A549 (cell line): ENCODE measurements around the gene ACTN1. TPM values are rescaled to one million over a fixed set of nuclear protein-coding genes. Genes with fewer than 3 reads are reported as not detected.

Experiments
- ATAC-seq, 2 experiments: fragments of 200-7000 bp in 1 of 2; fragments of >200 bp in 1 of 2; cut with Nextera tagmentation in 1 of 2; cut with Tn5 transposase in 1 of 2; 3 replicates each; pipeline versions ENCODE4 v1.8.0 to v1.9.1; 2018 to 2020; ENCODE audit warnings: mild to moderate bottlenecking in 1 of 2, moderate library complexity in 1 of 2
- CTCF ChIA-PET: fragments of 300-600 bp; sonication (Branson Sonifier 250); formaldehyde crosslinking; extraction: SDS; loops from one replicate; lab custom pipeline; 2021; ENCODE audit warnings: antibody characterized with exemption, inconsistent platforms; lab: Yijun Ruan, JAX
- POLR2A ChIA-PET: fragments of 350-600 bp; formaldehyde crosslinking; extraction: SDS; loops from one replicate; lab custom pipeline; 2021; ENCODE audit warnings: antibody characterized with exemption, inconsistent platforms; lab: Yijun Ruan, JAX
- DNase-seq, 2 experiments: peaks; one replicate each; pipeline versions ENCODE4 v3.0.0 to v3.0.0-alpha.2; 2011 to 2016; ENCODE audit warnings: low read depth in 1 of 2, low spot score in 1 of 2
- FAIRE-seq: peaks from 2 replicates; lab custom pipeline; 2011; peaks lifted over from hg19 to GRCh38; lab: Jason Lieb, UNC
- H3K27ac ChIP-seq, 2 experiments: fragments of >200 bp; sonication (Bioruptor Twin); formaldehyde crosslinking; 3 replicates each; pipeline ENCODE4 v1.5.1; 2016 to 2017
- H3K4me1 ChIP-seq: fragments of >200 bp; sonication (Bioruptor Twin); formaldehyde crosslinking; 3 replicates; pipeline ENCODE4 v1.6.1; 2016
- H3K4me2 ChIP-seq: fragments of >200 bp; sonication (Bioruptor Twin); formaldehyde crosslinking; 3 replicates; pipeline ENCODE4 v1.6.1; 2016
- H3K4me3 ChIP-seq: fragments of >200 bp; sonication (Bioruptor Twin); formaldehyde crosslinking; 3 replicates; pipeline ENCODE4 v1.5.1; 2016
- H3K9me3 ChIP-seq: fragments of >200 bp; sonication (Bioruptor Twin); formaldehyde crosslinking; 3 replicates; pipeline ENCODE4 v1.6.1; 2016
- ATOH8 ChIP-seq: fragments of 250-450 bp; sonication (Bioruptor Pico); IDR thresholded peaks from 2 replicates; pipeline ENCODE4 v1.5.0; 2020; ENCODE audit warnings: low read depth, mild to moderate bottlenecking, moderate library complexity
- CHD2 ChIP-seq: fragments of 150-350 bp; IDR thresholded peaks from 2 replicates; pipeline ENCODE4 v1.6.1; 2014; ENCODE audit warnings: low read length; ENCODE audit not compliant: partially characterized antibody
- EHMT2 ChIP-seq: fragments of 200-600 bp; sonication (generic); IDR thresholded peaks from 2 replicates; pipeline ENCODE4 v1.6.1; 2016; ENCODE audit warnings: antibody characterized with exemption, low read depth, mild to moderate bottlenecking, moderate library complexity
- FOSB ChIP-seq: fragments of 250-450 bp; sonication (Bioruptor Pico); IDR thresholded peaks from 2 replicates; pipeline ENCODE4 v1.5.0; 2020; ENCODE audit warnings: mild to moderate bottlenecking, moderate library complexity
- GATA3 ChIP-seq: IDR thresholded peaks from 2 replicates; pipeline ENCODE4 v1.6.1; 2012; ENCODE audit warnings: borderline replicate concordance
- HEYL ChIP-seq: fragments of 250-450 bp; sonication (Bioruptor Pico); IDR thresholded peaks from 2 replicates; pipeline ENCODE4 v1.8.0; 2021; ENCODE audit warnings: mild to moderate bottlenecking, moderate library complexity
- JUN ChIP-seq, 2 experiments: fragments of >200 bp; sonication (Bioruptor Twin); formaldehyde crosslinking; IDR thresholded peaks; 2 replicates in 1 of 2; 3 replicates in 1 of 2; pipeline ENCODE4 v1.6.1; 2016 to 2017
- KDM1A ChIP-seq: fragments of 200-600 bp; sonication (generic); IDR thresholded peaks from 2 replicates; pipeline ENCODE4 v1.6.1; 2016; ENCODE audit warnings: low read depth, mild to moderate bottlenecking
- NFE2L2 ChIP-seq: fragments of 150-350 bp; conservative IDR thresholded peaks from 2 replicates; pipeline ENCODE4 v1.6.1; 2014; ENCODE audit warnings: low read length
- NPAS2 ChIP-seq: fragments of 250-450 bp; sonication (Bioruptor Pico); IDR thresholded peaks from 2 replicates; pipeline ENCODE4 v1.8.0; 2022; ENCODE audit warnings: mild to moderate bottlenecking, moderate library complexity, borderline replicate concordance
- POLR2A ChIP-seq: IDR thresholded peaks from 2 replicates; pipeline ENCODE4 v1.6.1; 2012; ENCODE audit warnings: mild to moderate bottlenecking, low read length
- RAD21 ChIP-seq, 2 experiments: fragments of >200 bp in 1 of 2; sonication (Bioruptor Twin) in 1 of 2; formaldehyde crosslinking in 1 of 2; IDR thresholded peaks in 1 of 2; conservative IDR thresholded peaks in 1 of 2; 2 replicates in 1 of 2; 3 replicates in 1 of 2; pipeline ENCODE4 v1.6.1; 2012 to 2018; ENCODE audit warnings: inconsistent platforms in 1 of 2
- RFX5 ChIP-seq: fragments of 450-650 bp; IDR thresholded peaks from 2 replicates; pipeline ENCODE4 v1.7.1; 2014; ENCODE audit warnings: antibody characterized with exemption, mild to moderate bottlenecking, moderate library complexity
- SMC3 ChIP-seq: fragments of >200 bp; sonication (Bioruptor Twin); formaldehyde crosslinking; IDR thresholded peaks from 3 replicates; pipeline ENCODE4 v1.6.1; 2018; ENCODE audit warnings: inconsistent platforms
- TFCP2L1 ChIP-seq: fragments of 250-450 bp; sonication (Bioruptor Pico); IDR thresholded peaks from 2 replicates; pipeline ENCODE4 v1.5.0; 2021; ENCODE audit warnings: mild to moderate bottlenecking
- USF2 ChIP-seq: fragments of 450-650 bp; IDR thresholded peaks from 2 replicates; pipeline ENCODE4 v1.6.1; 2014; ENCODE audit warnings: antibody characterized with exemption
- WGBS: methylation state at CpG from one replicate; pipeline ENCODE4 v1.1.6; 2017; ENCODE audit errors: missing lambda C conversion rate; 5-methylcytosine and 5-hydroxymethylcytosine counted together
- polyA plus RNA-seq, 4 experiments: library from polyadenylated mRNA; depleted of rRNA in 3 of 4; stranded (reverse); fragments of >200 nt; fragmentation: RNase III in 1 of 4; extraction: RNeasy Plus Mini Kit Qiagen cat#74134 plus additional on column Dnase treatment in 1 of 4; gene quantifications; 2 replicates in 3 of 4; 3 replicates in 1 of 4; pipeline ENCODE4 v1.2.3, GENCODE V29; 2011 to 2017
- TF ChIP-seq, protein P1 (sequence below): fragments of >200 bp; sonication (Bioruptor Twin); formaldehyde crosslinking; IDR thresholded peaks from 3 replicates; pipeline ENCODE4 v1.5.1; 2016

The ACTN1 gene
- polyA plus RNA-seq, 2 of the 4 experiments (the other 2 are of a cell fraction), result 208 to 245 TPM

GRCh38 chr14:68863610-68864360 lies 115.3 kb downstream of the ACTN1 start:
- peak in 1 of 2 experiments; percentile 7; a peak in 1 of 6 replicates for ATAC-seq
- H3K4me3 ChIP-seq, result no peak overlapping the region
- no peak for DNase-seq
- peaks cover 15% of the 10 kb centered on the region for H3K9me3 ChIP-seq
- TF ChIP-seq NPAS2 (CRISPR knock-in tag) (no peak), HEYL (CRISPR knock-in tag) (no peak), FOSB (CRISPR knock-in tag) (no peak), GATA3 (no peak), JUN (IDR thresholded peaks at IDR 0.05) (no peak), CHD2 (no peak), USF2 (no peak), ATOH8 (no peak), KDM1A (no peak), TFCP2L1 (CRISPR knock-in tag) (no peak), RFX5 (no peak), NFE2L2 (no peak)
- H3K27ac ChIP-seq, result peak overlapping the region in 1 of 2 experiments; percentile 30; a peak in 2 of 6 replicates
- no peak for FAIRE-seq
- no peaks in the 10 kb centered on the region for H3K4me1 ChIP-seq
- ChIA-PET CTCF (interaction anchor here (0.6 to 14.5 kb wide), 53 partner anchors 10 to 1018 kb away, joined by 3 to 233 read pairs (median 5); no protein-coding TSS in a partner anchor), POLR2A (interaction anchor here (1.0 kb wide), 1 partner anchor 76 kb away, joined by 3 read pairs; no protein-coding TSS in a partner anchor)
- H3K4me2 ChIP-seq, result no peak overlapping the region
- 59% methylated on average over 13 of the region's 13 CpGs for WGBS

- Histone ChIP-seq H3K4me3 (no peak overlapping the region), H3K27ac (peak overlapping the region; percentile 41 to 62; a peak in 3 of 6 replicates), H3K9me3 (peaks cover 15% of the 10 kb centered on the region), H3K4me2 (no peak overlapping the region), H3K4me1 (no peaks in the 10 kb centered on the region)
- ATAC-seq, result peak; percentile 79 to 85
- DNase-seq, result peak; percentile 79 to 85
- FAIRE-seq, result peak; percentile 32
- 0% methylated on average over 2 of the region's 2 CpGs for WGBS
- CTCF ChIA-PET, result interaction anchor here (0.6 to 14.5 kb wide), 61 partner anchors 10 to 1017 kb away, joined by 3 to 233 read pairs (median 4); no protein-coding TSS in a partner anchor
- POLR2A ChIA-PET, result interaction anchor here (1.0 kb wide), 1 partner anchor 77 kb away, joined by 3 read pairs; no protein-coding TSS in a partner anchor
- TF ChIP-seq RAD21 (conservative IDR thresholded peaks at IDR 0.05 in 1 of 2, IDR thresholded peaks at IDR 0.05 in 1 of 2) (peak; percentile 94 to 95), POLR2A (no peak), SMC3 (peak; percentile 90), EHMT2 (no peak)
- TF ChIP-seq, protein P1, sequence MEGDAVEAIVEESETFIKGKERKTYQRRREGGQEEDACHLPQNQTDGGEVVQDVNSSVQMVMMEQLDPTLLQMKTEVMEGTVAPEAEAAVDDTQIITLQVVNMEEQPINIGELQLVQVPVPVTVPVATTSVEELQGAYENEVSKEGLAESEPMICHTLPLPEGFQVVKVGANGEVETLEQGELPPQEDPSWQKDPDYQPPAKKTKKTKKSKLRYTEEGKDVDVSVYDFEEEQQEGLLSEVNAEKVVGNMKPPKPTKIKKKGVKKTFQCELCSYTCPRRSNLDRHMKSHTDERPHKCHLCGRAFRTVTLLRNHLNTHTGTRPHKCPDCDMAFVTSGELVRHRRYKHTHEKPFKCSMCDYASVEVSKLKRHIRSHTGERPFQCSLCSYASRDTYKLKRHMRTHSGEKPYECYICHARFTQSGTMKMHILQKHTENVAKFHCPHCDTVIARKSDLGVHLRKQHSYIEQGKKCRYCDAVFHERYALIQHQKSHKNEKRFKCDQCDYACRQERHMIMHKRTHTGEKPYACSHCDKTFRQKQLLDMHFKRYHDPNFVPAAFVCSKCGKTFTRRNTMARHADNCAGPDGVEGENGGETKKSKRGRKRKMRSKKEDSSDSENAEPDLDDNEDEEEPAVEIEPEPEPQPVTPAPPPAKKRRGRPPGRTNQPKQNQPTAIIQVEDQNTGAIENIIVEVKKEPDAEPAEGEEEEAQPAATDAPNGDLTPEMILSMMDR, result peak; percentile 90
Measured at GRCh38 chr14:68862954-68863594, 116.0 kb downstream of the ACTN1 start.

- FAIRE-seq, result no peak
- Histone ChIP-seq H3K9me3 (peaks cover 14% of the 10 kb centered on the region), H3K4me1 (no peaks in the 10 kb centered on the region), H3K27ac (no peak overlapping the region), H3K4me3 (no peak overlapping the region), H3K4me2 (no peak overlapping the region)
- WGBS, result 86% methylated on average over 5 of the region's 5 CpGs
- TF ChIP-seq JUN (IDR thresholded peaks at IDR 0.05), result no peak
- DNase-seq, result no peak
- ChIA-PET POLR2A (no interaction called here), CTCF (interaction anchor here (0.7 to 14.5 kb wide), 5 partner anchors 10 to 246 kb away, joined by 3 to 233 read pairs (median 4); no protein-coding TSS in a partner anchor)
- no peak for ATAC-seq
Measured at GRCh38 chr14:68860771-68861170, 118.3 kb downstream of the ACTN1 start.
